Esophagus squamous epithelium (tissue), 4 donors: ENCODE results near the gene SUPT7L.

Source experiments
- POLR2A ChIP-seq, 4 donors: fragments of 450-650 bp; IDR thresholded peaks; one replicate each; pipeline ENCODE4 v1.6.1; 2017; ENCODE audit warnings: antibody characterized with exemption in 4 of 4, mild to moderate bottlenecking in 4 of 4, moderate library complexity in 3 of 4
- TF ChIP-seq, protein P1 (sequence below), 6 experiments: fragments of 450-650 bp in 4 of 6; fragments of 200-600 bp in 2 of 6; sonication (generic) in 2 of 6; IDR thresholded peaks; one replicate each; pipeline ENCODE4 v1.5.1; 2016 to 2019; ENCODE audit warnings: antibody characterized with exemption in 6 of 6, mild to moderate bottlenecking in 4 of 6, moderate library complexity in 4 of 6

DNA sequence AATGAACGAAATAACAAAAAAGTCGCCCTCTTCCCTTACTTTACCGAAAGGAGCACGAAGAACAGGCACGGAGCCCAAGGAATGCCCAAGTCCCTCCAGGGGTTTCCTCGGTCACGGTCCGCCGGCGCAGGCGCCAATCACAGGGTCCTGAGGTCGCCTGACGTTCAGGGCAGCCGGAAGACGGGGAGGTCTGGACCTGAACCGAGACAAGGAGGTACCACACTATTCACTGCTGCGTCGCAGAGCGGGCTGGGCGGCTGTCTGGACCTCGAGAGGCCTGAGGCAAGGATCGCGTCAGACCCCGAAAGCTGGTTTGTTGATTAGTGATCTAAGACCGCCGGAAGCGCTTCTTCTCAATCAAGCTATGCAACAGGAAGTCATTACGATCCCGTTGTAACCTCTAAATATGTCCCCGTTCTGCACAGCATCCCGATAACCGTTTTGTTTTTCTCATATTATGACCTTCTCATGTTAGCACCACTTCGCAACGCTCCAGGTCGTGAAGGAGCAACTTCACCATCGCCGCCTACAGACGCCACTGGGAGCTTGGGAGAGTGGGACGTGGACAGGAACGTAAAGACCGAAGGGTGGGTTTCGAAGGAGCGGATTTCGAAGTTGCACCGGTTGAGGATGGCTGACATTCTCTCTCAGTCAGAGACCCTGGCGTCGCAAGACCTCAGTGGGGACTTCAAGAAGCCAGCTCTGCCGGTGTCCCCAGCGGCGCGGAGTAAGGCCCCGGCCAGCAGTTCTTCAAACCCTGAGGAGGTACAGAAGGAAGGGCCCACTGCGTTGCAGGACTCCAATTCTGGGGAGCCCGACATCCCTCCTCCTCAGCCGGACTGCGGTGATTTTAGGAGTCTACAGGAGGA lies at the start of gene SUPT7L, which contains the start of gene SLC4A1AP:
- TF ChIP-seq, protein P1, sequence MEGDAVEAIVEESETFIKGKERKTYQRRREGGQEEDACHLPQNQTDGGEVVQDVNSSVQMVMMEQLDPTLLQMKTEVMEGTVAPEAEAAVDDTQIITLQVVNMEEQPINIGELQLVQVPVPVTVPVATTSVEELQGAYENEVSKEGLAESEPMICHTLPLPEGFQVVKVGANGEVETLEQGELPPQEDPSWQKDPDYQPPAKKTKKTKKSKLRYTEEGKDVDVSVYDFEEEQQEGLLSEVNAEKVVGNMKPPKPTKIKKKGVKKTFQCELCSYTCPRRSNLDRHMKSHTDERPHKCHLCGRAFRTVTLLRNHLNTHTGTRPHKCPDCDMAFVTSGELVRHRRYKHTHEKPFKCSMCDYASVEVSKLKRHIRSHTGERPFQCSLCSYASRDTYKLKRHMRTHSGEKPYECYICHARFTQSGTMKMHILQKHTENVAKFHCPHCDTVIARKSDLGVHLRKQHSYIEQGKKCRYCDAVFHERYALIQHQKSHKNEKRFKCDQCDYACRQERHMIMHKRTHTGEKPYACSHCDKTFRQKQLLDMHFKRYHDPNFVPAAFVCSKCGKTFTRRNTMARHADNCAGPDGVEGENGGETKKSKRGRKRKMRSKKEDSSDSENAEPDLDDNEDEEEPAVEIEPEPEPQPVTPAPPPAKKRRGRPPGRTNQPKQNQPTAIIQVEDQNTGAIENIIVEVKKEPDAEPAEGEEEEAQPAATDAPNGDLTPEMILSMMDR (IDR thresholded peaks at IDR 0.05), result peak in 2 of 6 experiments; percentile 2 to 9
- peak in 2 of 4 donors; percentile 24 to 25 for TF ChIP-seq POLR2A (IDR thresholded peaks at IDR 0.05)
